Endothelial cell of umbilical vein (primary cell): ENCODE measurements around the gene PDHA1. TPM values are rescaled to one million over a fixed set of nuclear protein-coding genes. Genes with fewer than 3 reads are reported as not detected.

Experiments used
- BruUV-seq: library from RNA; stranded (reverse); fragments of 400-500 nt; replicated peaks from 2 replicates; lab custom pipeline; 2021; lab: Mats Ljungman, UMichigan
- CTCF ChIA-PET: fragments of 300-600, 350-600 bp; sonication (Branson Sonifier 250); formaldehyde crosslinking; loops from one replicate; lab custom pipeline; 2021; ENCODE audit warnings: antibody characterized with exemption, inconsistent platforms; lab: Charles Lee
- POLR2A ChIA-PET: fragments of 300-600, 350-600 bp; sonication (Branson Sonifier 250); formaldehyde crosslinking; loops from one replicate; lab custom pipeline; 2021; ENCODE audit warnings: antibody characterized with exemption, inconsistent platforms; lab: Charles Lee
- DNase-seq: peaks from one replicate; pipeline ENCODE4 v3.0.0-alpha.2; 2011; ENCODE audit warnings: low read depth, low spot score
- FAIRE-seq: peaks from 2 replicates; lab custom pipeline; 2011; peaks lifted over from hg19 to GRCh38; lab: Jason Lieb, UNC
- H2AFZ ChIP-seq: 2 replicates; pipeline ENCODE4 v1.6.0; 2012; ENCODE audit warnings: low read depth, low read length, control low read depth, inconsistent platforms
- H3K27ac ChIP-seq: 2 replicates; pipeline ENCODE4 v1.5.1; 2011; ENCODE audit warnings: low read depth, mild to moderate bottlenecking, control low read depth, low read length, moderate library complexity; ENCODE audit not compliant: insufficient read depth
- H3K27me3 ChIP-seq, 2 experiments: 2 replicates each; pipeline versions ENCODE4 v1.6.0 to v1.6.1; 2011; ENCODE audit warnings: low read length in 2 of 2, mixed read lengths in 1 of 2; ENCODE audit not compliant: control insufficient read depth in 2 of 2, insufficient read depth in 2 of 2
- H3K36me3 ChIP-seq, 2 experiments: 2 replicates in 1 of 2; 3 replicates in 1 of 2; pipeline ENCODE4 v1.5.1; 2011; ENCODE audit warnings: low read length in 2 of 2, mild to moderate bottlenecking in 1 of 2, moderate library complexity in 1 of 2; ENCODE audit not compliant: control insufficient read depth in 2 of 2, insufficient read depth in 2 of 2; ENCODE audit errors: extremely low read depth in 1 of 2
- H3K4me1 ChIP-seq: 3 replicates; pipeline ENCODE4 v1.5.1; 2011; ENCODE audit warnings: mild to moderate bottlenecking, low read length; ENCODE audit not compliant: control insufficient read depth, insufficient read depth; ENCODE audit errors: extremely low read depth
- H3K4me2 ChIP-seq: 2 replicates; pipeline ENCODE4 v1.6.1; 2011; ENCODE audit warnings: low read length, control low read depth, mixed read lengths; ENCODE audit not compliant: insufficient read depth
- H3K4me3 ChIP-seq, 3 experiments: fragments of 200-600 bp in 1 of 3; sonication (generic), shearing (Covaris generic) in 1 of 3; replicated peaks in 1 of 3; 2 replicates each; pipeline ENCODE4 v1.5.1; 2011 to 2016; ENCODE audit warnings: control low read depth in 3 of 3, low read length in 3 of 3, mild to moderate bottlenecking in 2 of 3, inconsistent platforms in 1 of 3, low read depth in 1 of 3, moderate library complexity in 1 of 3; ENCODE audit not compliant: insufficient read depth in 1 of 3
- H3K79me2 ChIP-seq: 2 replicates; pipeline ENCODE4 v1.6.0; 2012; ENCODE audit warnings: low read length, inconsistent platforms; ENCODE audit not compliant: control insufficient read depth, insufficient read depth
- H3K9ac ChIP-seq: replicated peaks from 2 replicates; pipeline ENCODE3; 2011; ENCODE audit warnings: low read length, control low read depth; ENCODE audit not compliant: insufficient read depth; ENCODE audit errors: extremely low read depth
- H3K9me1 ChIP-seq: replicated peaks from 3 replicates; pipeline ENCODE4 v1.6.0; 2011; ENCODE audit warnings: mild to moderate bottlenecking, low read length; ENCODE audit not compliant: control insufficient read depth, insufficient read depth; ENCODE audit errors: extremely low read depth
- H3K9me3 ChIP-seq: replicated peaks from 2 replicates; pipeline ENCODE4 v1.5.1; 2012; ENCODE audit warnings: low read length, inconsistent platforms; ENCODE audit not compliant: control insufficient read depth, insufficient read depth
- H4K20me1 ChIP-seq: replicated peaks from 2 replicates; pipeline ENCODE3; 2011; ENCODE audit warnings: mild to moderate bottlenecking, low read length; ENCODE audit not compliant: control insufficient read depth, insufficient read depth; ENCODE audit errors: extremely low read depth
- EZH2 ChIP-seq: IDR thresholded peaks from 2 replicates; pipeline ENCODE4 v1.6.1; 2012; ENCODE audit warnings: borderline replicate concordance, low read depth, mild to moderate bottlenecking, moderate library complexity, low read length, inconsistent platforms; ENCODE audit not compliant: severe bottlenecking
- FOS ChIP-seq: IDR thresholded peaks from 2 replicates; pipeline ENCODE4 v1.6.1; 2011; ENCODE audit warnings: mild to moderate bottlenecking, low read length, moderate library complexity, borderline replicate concordance; ENCODE audit not compliant: insufficient read depth
- GATA2 ChIP-seq: IDR thresholded peaks from 2 replicates; pipeline ENCODE4 v1.7.0; 2011; ENCODE audit warnings: low read depth, mild to moderate bottlenecking, moderate library complexity, mixed read lengths, low read length; ENCODE audit not compliant: insufficient read length, insufficient read depth
- JUN ChIP-seq: IDR thresholded peaks from 2 replicates; pipeline ENCODE4 v1.6.1; 2011; ENCODE audit warnings: borderline replicate concordance, low read depth; ENCODE audit not compliant: insufficient read length, insufficient read depth
- MYC ChIP-seq: IDR thresholded peaks from one replicate; pipeline ENCODE4 v1.6.1; 2011; ENCODE audit warnings: mild to moderate bottlenecking, low read depth, low read length
- POLR2A ChIP-seq: IDR thresholded peaks from 2 replicates; pipeline ENCODE4 v1.6.1; 2012; ENCODE audit warnings: low read depth, mild to moderate bottlenecking, control low read depth, low read length
- POLR2AphosphoS5 ChIP-seq: IDR thresholded peaks from 2 replicates; pipeline ENCODE4 v1.6.1; 2012; ENCODE audit warnings: low read depth, mild to moderate bottlenecking, control low read depth, low read length, moderate library complexity; ENCODE audit not compliant: insufficient read depth
- dilution Hi-C: fragments of 300-500 bp; cut with MboI; formaldehyde crosslinking; loops from one replicate; pipeline ENCODE4 v1.15.0; 2019; ENCODE audit warnings: low sequenced_read_pairs; ENCODE audit not compliant: extremely low pct_ligation_motif_present
- intact Hi-C: fragments of 100-400 bp; cut with micrococcal nuclease; formaldehyde crosslinking; loops from one replicate; pipeline ENCODE4 v1.10.0; 2022
- polyA plus RNA-seq, 4 experiments: library from polyadenylated mRNA; depleted of rRNA in 3 of 4; stranded (reverse) in 3 of 4; unstranded in 1 of 4; fragments of >200 nt; gene quantifications; 2 replicates each; pipeline versions ENCODE4 v1.2.1 to v1.2.3, GENCODE V29; 2011 to 2012; ENCODE audit warnings: missing spikeins in 1 of 4
- total RNA-seq: library from RNA; stranded (reverse); gene quantifications from 2 replicates; pipeline ENCODE4 v1.2.3, GENCODE V29; 2021
- TF ChIP-seq, protein P1 (sequence below), 2 donors: IDR thresholded peaks; 1 replicate in 1 of 2; 2 replicates in 1 of 2; pipeline ENCODE4 v1.5.1; 2011; ENCODE audit warnings: low read length in 2 of 2, mild to moderate bottlenecking in 2 of 2, moderate library complexity in 2 of 2, control low read depth in 1 of 2, inconsistent platforms in 1 of 2, low read depth in 1 of 2; ENCODE audit not compliant: insufficient read depth in 1 of 2; ENCODE audit errors: extremely low read depth in 1 of 2
- TF ChIP-seq, protein P2 (sequence below): IDR thresholded peaks from 2 replicates; pipeline ENCODE4 v1.6.1; 2011; ENCODE audit not compliant: insufficient read depth, insufficient read length

The PDHA1 gene
- total and polyA plus RNA-seq, 2 donors (not counting 3 experiments of a cell fraction or from before 2014, with no cell fraction given) = 76.8 to 138 TPM

- ChIA-PET POLR2A (no interaction called here), CTCF (interaction anchor here (1.5 kb wide), 1 partner anchor 10 kb away, joined by 3 read pairs; no protein-coding TSS in a partner anchor)
- H3K9ac ChIP-seq = no peak overlapping the region
- H3K27me3 ChIP-seq = no peaks in the 10 kb centered on the region
- H4K20me1 ChIP-seq = no peaks in the 10 kb centered on the region
- no peaks in the 10 kb centered on the region for H3K9me1 ChIP-seq
- no peak overlapping the region for H3K27ac ChIP-seq
- no peaks in the 10 kb centered on the region for H3K9me3 ChIP-seq
- H3K4me1 ChIP-seq = no peaks in the 10 kb centered on the region
- TF ChIP-seq, protein P1, sequence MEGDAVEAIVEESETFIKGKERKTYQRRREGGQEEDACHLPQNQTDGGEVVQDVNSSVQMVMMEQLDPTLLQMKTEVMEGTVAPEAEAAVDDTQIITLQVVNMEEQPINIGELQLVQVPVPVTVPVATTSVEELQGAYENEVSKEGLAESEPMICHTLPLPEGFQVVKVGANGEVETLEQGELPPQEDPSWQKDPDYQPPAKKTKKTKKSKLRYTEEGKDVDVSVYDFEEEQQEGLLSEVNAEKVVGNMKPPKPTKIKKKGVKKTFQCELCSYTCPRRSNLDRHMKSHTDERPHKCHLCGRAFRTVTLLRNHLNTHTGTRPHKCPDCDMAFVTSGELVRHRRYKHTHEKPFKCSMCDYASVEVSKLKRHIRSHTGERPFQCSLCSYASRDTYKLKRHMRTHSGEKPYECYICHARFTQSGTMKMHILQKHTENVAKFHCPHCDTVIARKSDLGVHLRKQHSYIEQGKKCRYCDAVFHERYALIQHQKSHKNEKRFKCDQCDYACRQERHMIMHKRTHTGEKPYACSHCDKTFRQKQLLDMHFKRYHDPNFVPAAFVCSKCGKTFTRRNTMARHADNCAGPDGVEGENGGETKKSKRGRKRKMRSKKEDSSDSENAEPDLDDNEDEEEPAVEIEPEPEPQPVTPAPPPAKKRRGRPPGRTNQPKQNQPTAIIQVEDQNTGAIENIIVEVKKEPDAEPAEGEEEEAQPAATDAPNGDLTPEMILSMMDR (IDR thresholded peaks at IDR 0.05; ENCODE audit: extremely low read depth in 1 of 2, insufficient read depth in 1 of 2, low read depth in 1 of 2, low read length in 2 of 2) = no peak
- no peak for TF ChIP-seq FOS
- FAIRE-seq (no peak), DNase-seq (no peak)
- no peak overlapping the region for H2AFZ ChIP-seq
- no peak overlapping the region for H3K4me3 ChIP-seq
- intact Hi-C loops = no loop called here
- no peak overlapping the region for H3K4me2 ChIP-seq
- dilution Hi-C loops = no loop called here
- no peaks in the 10 kb centered on the region for H3K36me3 ChIP-seq
- BruUV-seq = no TSS peak
- H3K79me2 ChIP-seq = no peaks in the 10 kb centered on the region
Measured at GRCh38 chrX:19392703-19393102, 49.0 kb downstream of the PDHA1 start.

GRCh38 chrX:19403696-19404095, 60.0 kb downstream of the PDHA1 start:
- H3K9me3 ChIP-seq = no peaks in the 10 kb centered on the region
- H4K20me1 ChIP-seq = no peaks in the 10 kb centered on the region
- BruUV-seq = no TSS peak
- no peak overlapping the region for H3K27ac ChIP-seq
- ChIA-PET POLR2A (no interaction called here), CTCF (no interaction called here)
- no peak for TF ChIP-seq JUN
- TF ChIP-seq FOS = no peak
- TF ChIP-seq POLR2AphosphoS5 = no peak
- TF ChIP-seq MYC = no peak
- TF ChIP-seq EZH2 = no peak
- TF ChIP-seq GATA2 = no peak
- TF ChIP-seq, protein P2, sequence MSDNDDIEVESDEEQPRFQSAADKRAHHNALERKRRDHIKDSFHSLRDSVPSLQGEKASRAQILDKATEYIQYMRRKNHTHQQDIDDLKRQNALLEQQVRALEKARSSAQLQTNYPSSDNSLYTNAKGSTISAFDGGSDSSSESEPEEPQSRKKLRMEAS = no peak
- TF ChIP-seq, protein P1 (IDR thresholded peaks at IDR 0.05; ENCODE audit: extremely low read depth in 1 of 2, insufficient read depth in 1 of 2, low read depth in 1 of 2, low read length in 2 of 2) = no peak
- no peak for TF ChIP-seq POLR2A
- dilution Hi-C loops (no loop called here), intact Hi-C loops (no loop called here)
- no peak overlapping the region for H3K4me3 ChIP-seq
- no peaks in the 10 kb centered on the region for H3K27me3 ChIP-seq
- no peak overlapping the region for H2AFZ ChIP-seq
- no peak for FAIRE-seq
- H3K4me2 ChIP-seq = no peak overlapping the region
- no peaks in the 10 kb centered on the region for H3K36me3 ChIP-seq
- no peaks in the 10 kb centered on the region for H3K79me2 ChIP-seq
- no peak overlapping the region for H3K9ac ChIP-seq
- no peak for DNase-seq
- H3K4me1 ChIP-seq = no peaks in the 10 kb centered on the region
- no peaks in the 10 kb centered on the region for H3K9me1 ChIP-seq
